ENCODE results near the gene VGF.

GRCh38 chr7:101153969-101154692, 11.2 kb downstream of the VGF start, which contains the start of gene AP1S1:
- TF ChIP-seq, protein P1, sequence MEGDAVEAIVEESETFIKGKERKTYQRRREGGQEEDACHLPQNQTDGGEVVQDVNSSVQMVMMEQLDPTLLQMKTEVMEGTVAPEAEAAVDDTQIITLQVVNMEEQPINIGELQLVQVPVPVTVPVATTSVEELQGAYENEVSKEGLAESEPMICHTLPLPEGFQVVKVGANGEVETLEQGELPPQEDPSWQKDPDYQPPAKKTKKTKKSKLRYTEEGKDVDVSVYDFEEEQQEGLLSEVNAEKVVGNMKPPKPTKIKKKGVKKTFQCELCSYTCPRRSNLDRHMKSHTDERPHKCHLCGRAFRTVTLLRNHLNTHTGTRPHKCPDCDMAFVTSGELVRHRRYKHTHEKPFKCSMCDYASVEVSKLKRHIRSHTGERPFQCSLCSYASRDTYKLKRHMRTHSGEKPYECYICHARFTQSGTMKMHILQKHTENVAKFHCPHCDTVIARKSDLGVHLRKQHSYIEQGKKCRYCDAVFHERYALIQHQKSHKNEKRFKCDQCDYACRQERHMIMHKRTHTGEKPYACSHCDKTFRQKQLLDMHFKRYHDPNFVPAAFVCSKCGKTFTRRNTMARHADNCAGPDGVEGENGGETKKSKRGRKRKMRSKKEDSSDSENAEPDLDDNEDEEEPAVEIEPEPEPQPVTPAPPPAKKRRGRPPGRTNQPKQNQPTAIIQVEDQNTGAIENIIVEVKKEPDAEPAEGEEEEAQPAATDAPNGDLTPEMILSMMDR (conservative IDR thresholded peaks at IDR 0.05; ENCODE audit: low read depth in 2 of 2) = no peak
- peak; percentile 55; the same call in 1 of the 2 replicates for TF ChIP-seq POLR2AphosphoS5 (IDR thresholded peaks at IDR 0.05; ENCODE audit: low read depth)
- TF ChIP-seq EZH2phosphoT487 (IDR thresholded peaks at IDR 0.05; ENCODE audit: unreplicated experiment) = no peak
- no peak for TF ChIP-seq REST (IDR thresholded peaks at IDR 0.05; ENCODE audit: unreplicated experiment)
- no peak for TF ChIP-seq EZH2 (IDR thresholded peaks at IDR 0.05; ENCODE audit: low read depth, unreplicated experiment)
